ENCODE results near the gene CDSN. TPM values are rescaled to one million over a fixed set of nuclear protein-coding genes. Genes with fewer than 3 reads are reported as not detected.
A peak's percentile ranks its signal among the peaks of the same experiment; 100 is the strongest.

Gene CDSN
- total RNA-seq, 1 donor: not detected

GRCh38 chr6:31087494-31088089 is 32.7 kb downstream of the CDSN start:
- peak; percentile 93 for DNase-seq (ENCODE audit: low read depth)
- no peak overlapping the region for H3K4me3 ChIP-seq (ENCODE audit: low read depth, low read length)
- peak; percentile 77 for TF ChIP-seq CTCF (IDR thresholded peaks at IDR 0.05; ENCODE audit: insufficient read depth, low read length)

- TF ChIP-seq CTCF (IDR thresholded peaks at IDR 0.05; ENCODE audit: insufficient read depth, low read length): no peak
- H3K4me3 ChIP-seq (ENCODE audit: low read depth, low read length): peak overlapping the region; percentile 10
- DNase-seq (ENCODE audit: low read depth): peak; percentile 82
Observed at GRCh38 chr6:31086788-31087440, 33.3 kb downstream of the CDSN start.

GRCh38 chr6:31083742-31084354 is 36.4 kb downstream of the CDSN start:
- H3K4me3 ChIP-seq (ENCODE audit: low read depth, low read length): no peak overlapping the region
- peak; percentile 77 for DNase-seq (ENCODE audit: low read depth)
- peak; percentile 39 for TF ChIP-seq CTCF (IDR thresholded peaks at IDR 0.05; ENCODE audit: insufficient read depth, low read length)

GRCh38 chr6:31081872-31082271 is 38.4 kb downstream of the CDSN start:
- H3K4me3 ChIP-seq (ENCODE audit: low read depth, low read length): no peak overlapping the region
- DNase-seq (ENCODE audit: low read depth): no peak
- no peak for TF ChIP-seq CTCF (IDR thresholded peaks at IDR 0.05; ENCODE audit: insufficient read depth, low read length)

- peak overlapping the region; percentile 13 for H3K4me3 ChIP-seq (ENCODE audit: low read depth, low read length)
- peak; percentile 89 for TF ChIP-seq CTCF (IDR thresholded peaks at IDR 0.05; ENCODE audit: insufficient read depth, low read length)
- peak; percentile 75 for DNase-seq (ENCODE audit: low read depth)
Observed at GRCh38 chr6:31079656-31080261, 40.5 kb downstream of the CDSN start.

- DNase-seq (ENCODE audit: low read depth): no peak
Observed at GRCh38 chr6:31076611-31077010, 43.6 kb downstream of the CDSN start.

More at GRCh38 chr6:31076611-31077010, 43.6 kb downstream of the CDSN start:
- no peak overlapping the region for H3K4me3 ChIP-seq (ENCODE audit: low read depth, low read length)
- no peak for TF ChIP-seq CTCF (IDR thresholded peaks at IDR 0.05; ENCODE audit: insufficient read depth, low read length)

Data from fibroblast of the aortic adventitia (primary cell).